Dedifferentiated amniotic fluid mesenchymal stem cell (primary cell): ENCODE results near the gene TMEM117.
A peak's percentile ranks its signal among the peaks of the same experiment; 100 is the strongest.
"Not testable (repeated sequence)": the region's sequence is repeated elsewhere in the genome, so short reads cannot be mapped to it uniquely, and the experiment has no call there.

Experiments used
- DNase-seq: peaks from one replicate; pipeline ENCODE4 v3.0.0-alpha.2; 2016; ENCODE audit errors: extremely low spot score

TMEM117 gene

GRCh38 chr12:44025499-44025898, 189.6 kb downstream of the TMEM117 start:
- no peak for DNase-seq

GRCh38 chr12:44026046-44026445, 190.2 kb downstream of the TMEM117 start:
- DNase-seq, result no peak

GRCh38 chr12:44026926-44027325, 191.0 kb downstream of the TMEM117 start:
- not testable (repeated sequence) for DNase-seq

- no peak for DNase-seq
These were observed 193.3 kb downstream of the TMEM117 start for GRCh38 chr12:44029194-44029593.

GRCh38 chr12:44031472-44032185, 195.7 kb downstream of the TMEM117 start:
- no peak for DNase-seq

GRCh38 chr12:44034906-44035305, 199.0 kb downstream of the TMEM117 start:
- DNase-seq, result no peak

- no peak for DNase-seq
These were observed 201.1 kb downstream of the TMEM117 start for GRCh38 chr12:44036875-44037443.

- no peak for DNase-seq
These were observed 202.5 kb downstream of the TMEM117 start for GRCh38 chr12:44038411-44038810.

GRCh38 chr12:44044491-44044890, 208.6 kb downstream of the TMEM117 start:
- not testable (repeated sequence) for DNase-seq

GRCh38 chr12:44046732-44047417, 211.0 kb downstream of the TMEM117 start:
- no peak for DNase-seq

GRCh38 chr12:44052554-44052953, 216.7 kb downstream of the TMEM117 start:
- no peak for DNase-seq

GRCh38 chr12:44053549-44054127, 217.8 kb downstream of the TMEM117 start:
- DNase-seq, result peak; percentile 44

GRCh38 chr12:44054281-44054680, 218.4 kb downstream of the TMEM117 start:
- DNase-seq, result no peak

- DNase-seq, result no peak
These were observed 222.5 kb downstream of the TMEM117 start for GRCh38 chr12:44058366-44058765.

- DNase-seq, result no peak
These were observed 223.6 kb downstream of the TMEM117 start for GRCh38 chr12:44059476-44059875.

GRCh38 chr12:44063671-44064070, 227.8 kb downstream of the TMEM117 start:
- no peak for DNase-seq

GRCh38 chr12:44076871-44077270, 241.0 kb downstream of the TMEM117 start:
- DNase-seq, result no peak

GRCh38 chr12:44077294-44077693, 241.4 kb downstream of the TMEM117 start:
- DNase-seq, result no peak

- DNase-seq, result no peak
These were observed 242.4 kb downstream of the TMEM117 start for GRCh38 chr12:44078273-44078672.

- no peak for DNase-seq
These were observed 252.8 kb downstream of the TMEM117 start for GRCh38 chr12:44088647-44089046.

- no peak for DNase-seq
These were observed 256.2 kb downstream of the TMEM117 start for GRCh38 chr12:44091948-44092606.

GRCh38 chr12:44098786-44099185, 262.9 kb downstream of the TMEM117 start:
- no peak for DNase-seq
